ENCODE results near the gene DMTF1.

The DMTF1 gene

GRCh38 chr7:87107949-87108776 is 44.1 kb upstream of the DMTF1 start:
- Histone ChIP-seq H3K18ac (ENCODE audit: low read length) (no peak overlapping the region), H3K79me1 (ENCODE audit: low read depth, low read length) (no peaks in the 10 kb centered on the region), H3K36me3 (replicated peaks in 1 of 2; ENCODE audit: control insufficient read depth in 2 of 2, insufficient read depth in 2 of 2, low read length in 2 of 2) (no peaks in the 10 kb centered on the region), H2BK15ac (ENCODE audit: low read length) (no peak overlapping the region), H3K23ac (ENCODE audit: low read depth, low read length, poor library complexity) (no peak overlapping the region), H3K27me3 (ENCODE audit: control insufficient read depth in 3 of 3, insufficient read depth in 3 of 3, low read depth in 1 of 3, low read length in 3 of 3) (no peaks in the 10 kb centered on the region), H3K14ac (ENCODE audit: low read length) (no peak overlapping the region), H2BK12ac (ENCODE audit: low read length) (no peak overlapping the region), H4K8ac (ENCODE audit: low read depth, low read length) (no peak overlapping the region), H3K4ac (ENCODE audit: low read length) (no peak overlapping the region), H2AFZ (ENCODE audit: low read length) (no peak overlapping the region), H3K9ac (ENCODE audit: low read depth, low read length, poor library complexity) (no peak overlapping the region), H3K4me3 (ENCODE audit: low read length in 2 of 2) (no peak overlapping the region), H2BK120ac (ENCODE audit: low read depth, low read length) (no peak overlapping the region), H3K9me3 (replicated peaks in 1 of 2; ENCODE audit: control insufficient read depth in 2 of 2, insufficient read depth in 1 of 2, low read depth in 1 of 2, low read length in 2 of 2) (peaks cover 2 to 3% of the 10 kb centered on the region in 2 donors), H3K4me2 (ENCODE audit: insufficient read depth, low read length, poor library complexity, severe bottlenecking) (no peak overlapping the region), H3K27ac (replicated peaks; ENCODE audit: low read length) (no peak overlapping the region), H4K91ac (ENCODE audit: low read depth, low read length, poor library complexity) (no peak overlapping the region), H3K4me1 (ENCODE audit: control insufficient read depth in 2 of 2, insufficient read depth in 1 of 2, low read depth in 1 of 2, low read length in 2 of 2) (no peaks in the 10 kb centered on the region), H2AK5ac (ENCODE audit: low read depth, low read length) (no peak overlapping the region), H2BK5ac (ENCODE audit: low read length) (no peak overlapping the region)
- no CpG with 5 or more reads among the region's 6 CpGs for WGBS, 2 donors (ENCODE audit: extremely low coverage in 2 of 2, insufficient read length in 2 of 2, insufficient replicate concordance in 1 of 2)
- DNase-seq (ENCODE audit: low spot score), result no peak

GRCh38 chr7:87110778-87111177 is 41.5 kb upstream of the DMTF1 start:
- H3K14ac ChIP-seq (ENCODE audit: low read length), result no peak overlapping the region
- H3K4ac ChIP-seq (ENCODE audit: low read length), result no peak overlapping the region
- H3K18ac ChIP-seq (ENCODE audit: low read length), result no peak overlapping the region
- no peak for DNase-seq (ENCODE audit: low spot score)
- no peaks in the 10 kb centered on the region for H3K36me3 ChIP-seq (replicated peaks in 1 of 2; ENCODE audit: control insufficient read depth in 2 of 2, insufficient read depth in 2 of 2, low read length in 2 of 2)
- H3K4me1 ChIP-seq (ENCODE audit: control insufficient read depth in 2 of 2, insufficient read depth in 1 of 2, low read depth in 1 of 2, low read length in 2 of 2), result no peaks in the 10 kb centered on the region
- no peak overlapping the region for H2BK15ac ChIP-seq (ENCODE audit: low read length)
- no peaks in the 10 kb centered on the region for H3K27me3 ChIP-seq (ENCODE audit: control insufficient read depth in 3 of 3, insufficient read depth in 3 of 3, low read depth in 1 of 3, low read length in 3 of 3)
- H3K9me3 ChIP-seq (replicated peaks in 1 of 2; ENCODE audit: control insufficient read depth in 2 of 2, insufficient read depth in 1 of 2, low read depth in 1 of 2, low read length in 2 of 2), result peaks cover 0 to 5% of the 10 kb centered on the region in 2 donors
- no peak overlapping the region for H3K4me2 ChIP-seq (ENCODE audit: insufficient read depth, low read length, poor library complexity, severe bottlenecking)
- no peak overlapping the region for H2AFZ ChIP-seq (ENCODE audit: low read length)
- no peak overlapping the region for H3K4me3 ChIP-seq (ENCODE audit: low read length in 2 of 2)
- no peak overlapping the region for H3K9ac ChIP-seq (ENCODE audit: low read depth, low read length, poor library complexity)
- no peak overlapping the region for H4K8ac ChIP-seq (ENCODE audit: low read depth, low read length)
- WGBS, 2 donors (ENCODE audit: extremely low coverage in 2 of 2, insufficient read length in 2 of 2, insufficient replicate concordance in 1 of 2), result no CpG with 5 or more reads among the region's 2 CpGs
- no peaks in the 10 kb centered on the region for H3K79me1 ChIP-seq (ENCODE audit: low read depth, low read length)
- H2BK120ac ChIP-seq (ENCODE audit: low read depth, low read length), result no peak overlapping the region
- H2BK5ac ChIP-seq (ENCODE audit: low read length), result no peak overlapping the region
- H4K91ac ChIP-seq (ENCODE audit: low read depth, low read length, poor library complexity), result no peak overlapping the region
- H3K27ac ChIP-seq (replicated peaks; ENCODE audit: low read length), result no peak overlapping the region
- no peak overlapping the region for H3K23ac ChIP-seq (ENCODE audit: low read depth, low read length, poor library complexity)
- no peak overlapping the region for H2AK5ac ChIP-seq (ENCODE audit: low read depth, low read length)
- H2BK12ac ChIP-seq (ENCODE audit: low read length), result no peak overlapping the region

GRCh38 chr7:87111877-87112276 is 40.4 kb upstream of the DMTF1 start:
- Histone ChIP-seq H4K91ac (ENCODE audit: low read depth, low read length, poor library complexity) (no peak overlapping the region), H3K23ac (ENCODE audit: low read depth, low read length, poor library complexity) (no peak overlapping the region), H3K79me1 (ENCODE audit: low read depth, low read length) (no peaks in the 10 kb centered on the region), H2AFZ (ENCODE audit: low read length) (no peak overlapping the region), H3K14ac (ENCODE audit: low read length) (no peak overlapping the region), H3K36me3 (replicated peaks in 1 of 2; ENCODE audit: control insufficient read depth in 2 of 2, insufficient read depth in 2 of 2, low read length in 2 of 2) (no peaks in the 10 kb centered on the region), H2AK5ac (ENCODE audit: low read depth, low read length) (no peak overlapping the region), H3K9ac (ENCODE audit: low read depth, low read length, poor library complexity) (no peak overlapping the region), H3K4me2 (ENCODE audit: insufficient read depth, low read length, poor library complexity, severe bottlenecking) (no peak overlapping the region), H3K27me3 (ENCODE audit: control insufficient read depth in 3 of 3, insufficient read depth in 3 of 3, low read depth in 1 of 3, low read length in 3 of 3) (no peaks in the 10 kb centered on the region), H3K27ac (replicated peaks; ENCODE audit: low read length) (no peak overlapping the region), H3K18ac (ENCODE audit: low read length) (no peak overlapping the region), H3K4me1 (ENCODE audit: control insufficient read depth in 2 of 2, insufficient read depth in 1 of 2, low read depth in 1 of 2, low read length in 2 of 2) (no peaks in the 10 kb centered on the region), H2BK15ac (ENCODE audit: low read length) (no peak overlapping the region), H4K8ac (ENCODE audit: low read depth, low read length) (no peak overlapping the region), H3K4me3 (ENCODE audit: low read length in 2 of 2) (no peak overlapping the region), H2BK12ac (ENCODE audit: low read length) (no peak overlapping the region), H3K4ac (ENCODE audit: low read length) (no peak overlapping the region), H3K9me3 (replicated peaks in 1 of 2; ENCODE audit: control insufficient read depth in 2 of 2, insufficient read depth in 1 of 2, low read depth in 1 of 2, low read length in 2 of 2) (peaks cover 0 to 5% of the 10 kb centered on the region in 2 donors), H2BK5ac (ENCODE audit: low read length) (no peak overlapping the region), H2BK120ac (ENCODE audit: low read depth, low read length) (no peak overlapping the region)
- no CpG with 5 or more reads among the region's 3 CpGs for WGBS, 2 donors (ENCODE audit: extremely low coverage in 2 of 2, insufficient read length in 2 of 2, insufficient replicate concordance in 1 of 2)
- DNase-seq (ENCODE audit: low spot score), result no peak

- no peak overlapping the region for H2BK15ac ChIP-seq (ENCODE audit: low read length)
- H3K4me3 ChIP-seq (ENCODE audit: low read length in 2 of 2), result no peak overlapping the region
- WGBS, 2 donors (ENCODE audit: extremely low coverage in 2 of 2, insufficient read length in 2 of 2, insufficient replicate concordance in 1 of 2), result no CpG with 5 or more reads among the region's 1 CpG
Measured at GRCh38 chr7:87113077-87113476, 39.2 kb upstream of the DMTF1 start.

More at GRCh38 chr7:87113077-87113476, 39.2 kb upstream of the DMTF1 start:
- H3K27me3 ChIP-seq (ENCODE audit: control insufficient read depth in 3 of 3, insufficient read depth in 3 of 3, low read depth in 1 of 3, low read length in 3 of 3), result no peaks in the 10 kb centered on the region
- H3K4me1 ChIP-seq (ENCODE audit: control insufficient read depth in 2 of 2, insufficient read depth in 1 of 2, low read depth in 1 of 2, low read length in 2 of 2), result no peaks in the 10 kb centered on the region
- H2AK5ac ChIP-seq (ENCODE audit: low read depth, low read length), result no peak overlapping the region
- no peak overlapping the region for H3K27ac ChIP-seq (replicated peaks; ENCODE audit: low read length)
- no peak overlapping the region for H2BK5ac ChIP-seq (ENCODE audit: low read length)
- no peak overlapping the region for H3K23ac ChIP-seq (ENCODE audit: low read depth, low read length, poor library complexity)
- H3K36me3 ChIP-seq (replicated peaks in 1 of 2; ENCODE audit: control insufficient read depth in 2 of 2, insufficient read depth in 2 of 2, low read length in 2 of 2), result no peaks in the 10 kb centered on the region
- no peak for DNase-seq (ENCODE audit: low spot score)
- no peaks in the 10 kb centered on the region for H3K79me1 ChIP-seq (ENCODE audit: low read depth, low read length)
- H3K9ac ChIP-seq (ENCODE audit: low read depth, low read length, poor library complexity), result no peak overlapping the region
- no peak overlapping the region for H4K8ac ChIP-seq (ENCODE audit: low read depth, low read length)
- no peak overlapping the region for H2AFZ ChIP-seq (ENCODE audit: low read length)
- H3K4me2 ChIP-seq (ENCODE audit: insufficient read depth, low read length, poor library complexity, severe bottlenecking), result no peak overlapping the region
- peaks cover 0 to 5% of the 10 kb centered on the region in 2 donors for H3K9me3 ChIP-seq (replicated peaks in 1 of 2; ENCODE audit: control insufficient read depth in 2 of 2, insufficient read depth in 1 of 2, low read depth in 1 of 2, low read length in 2 of 2)
- H2BK12ac ChIP-seq (ENCODE audit: low read length), result no peak overlapping the region
- no peak overlapping the region for H4K91ac ChIP-seq (ENCODE audit: low read depth, low read length, poor library complexity)
- no peak overlapping the region for H3K18ac ChIP-seq (ENCODE audit: low read length)
- no peak overlapping the region for H2BK120ac ChIP-seq (ENCODE audit: low read depth, low read length)
- no peak overlapping the region for H3K14ac ChIP-seq (ENCODE audit: low read length)
- no peak overlapping the region for H3K4ac ChIP-seq (ENCODE audit: low read length)
